Activated T-helper 1 cell treated with anti-CD3 and anti-CD28 coated beads, Interleukin-12 subunit alpha, Interleukin-12 subunit beta, Interleukin-2, Interleukin-4 antibody, amounts not matched to agents 30 ng/mL and 10 ng/mL and 1 ng/mL, durations not matched to agents 14 hours and 24 hours and 36 hours (primary cell): ENCODE data around the gene SLC9A8. TPM values are rescaled to one million over a fixed set of nuclear protein-coding genes. Genes with fewer than 3 reads are reported as not detected.
"Not testable (repeated sequence)": the region's sequence is repeated elsewhere in the genome, so short reads cannot be mapped to it uniquely, and the experiment has no call there.

ENCODE experiments used
- DNase-seq: peaks from one replicate; pipeline ENCODE4 v3.0.0; 2021; ENCODE audit warnings: low spot score
- H3K27ac Mint-ChIP-seq: one replicate; pipeline ENCODE4 v1.8.0; 2021; ENCODE audit warnings: mild to moderate bottlenecking, mixed read lengths
- H3K27me3 Mint-ChIP-seq: one replicate; pipeline ENCODE4 v1.8.0; 2022; ENCODE audit warnings: mild to moderate bottlenecking, moderate library complexity, mixed read lengths; ENCODE audit not compliant: insufficient read depth
- H3K36me3 Mint-ChIP-seq: one replicate; pipeline ENCODE4 v1.8.0; 2021; ENCODE audit warnings: low read depth, mixed read lengths
- H3K4me1 Mint-ChIP-seq: one replicate; pipeline ENCODE4 v1.8.0; 2021; ENCODE audit warnings: low read depth, mixed read lengths
- H3K4me3 Mint-ChIP-seq: one replicate; pipeline ENCODE4 v1.8.0; 2021; ENCODE audit warnings: mild to moderate bottlenecking, moderate library complexity, mixed read lengths
- H3K9me3 Mint-ChIP-seq: one replicate; pipeline ENCODE4 v1.8.0; 2021; ENCODE audit warnings: mixed read lengths
- intact Hi-C: fragments of 100-400 bp; cut with micrococcal nuclease; formaldehyde crosslinking; loops from one replicate; pipeline ENCODE4 v1.15.1; 2024
- total RNA-seq: library from RNA; stranded (reverse); gene quantifications from 2 replicates; pipeline ENCODE4 v1.2.3, GENCODE V29; 2022

Gene SLC9A8
- total RNA-seq, 1 donor from 2014 or later = 20.8 TPM

DNA sequence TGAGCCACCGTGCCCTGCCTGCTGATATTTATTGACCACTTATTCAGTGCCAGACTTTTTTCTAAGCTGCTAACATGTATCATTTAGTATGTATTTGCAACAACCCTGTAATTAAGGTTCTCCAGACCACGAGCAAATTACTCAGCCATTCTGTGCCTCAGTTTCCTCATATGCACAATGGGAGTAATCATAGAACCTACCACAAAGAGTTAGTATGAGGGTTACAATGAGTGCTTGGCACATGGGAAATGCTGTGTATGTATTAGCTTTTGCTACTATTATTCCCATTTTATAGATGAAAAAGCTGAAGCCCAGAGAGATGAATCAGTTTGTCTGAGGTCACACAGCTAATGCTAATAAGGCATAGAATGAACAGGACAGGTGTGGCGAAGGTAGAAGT is 20.0 kb upstream of the SLC9A8 start:
- H3K27ac Mint-ChIP-seq = no peak overlapping the region

DNA sequence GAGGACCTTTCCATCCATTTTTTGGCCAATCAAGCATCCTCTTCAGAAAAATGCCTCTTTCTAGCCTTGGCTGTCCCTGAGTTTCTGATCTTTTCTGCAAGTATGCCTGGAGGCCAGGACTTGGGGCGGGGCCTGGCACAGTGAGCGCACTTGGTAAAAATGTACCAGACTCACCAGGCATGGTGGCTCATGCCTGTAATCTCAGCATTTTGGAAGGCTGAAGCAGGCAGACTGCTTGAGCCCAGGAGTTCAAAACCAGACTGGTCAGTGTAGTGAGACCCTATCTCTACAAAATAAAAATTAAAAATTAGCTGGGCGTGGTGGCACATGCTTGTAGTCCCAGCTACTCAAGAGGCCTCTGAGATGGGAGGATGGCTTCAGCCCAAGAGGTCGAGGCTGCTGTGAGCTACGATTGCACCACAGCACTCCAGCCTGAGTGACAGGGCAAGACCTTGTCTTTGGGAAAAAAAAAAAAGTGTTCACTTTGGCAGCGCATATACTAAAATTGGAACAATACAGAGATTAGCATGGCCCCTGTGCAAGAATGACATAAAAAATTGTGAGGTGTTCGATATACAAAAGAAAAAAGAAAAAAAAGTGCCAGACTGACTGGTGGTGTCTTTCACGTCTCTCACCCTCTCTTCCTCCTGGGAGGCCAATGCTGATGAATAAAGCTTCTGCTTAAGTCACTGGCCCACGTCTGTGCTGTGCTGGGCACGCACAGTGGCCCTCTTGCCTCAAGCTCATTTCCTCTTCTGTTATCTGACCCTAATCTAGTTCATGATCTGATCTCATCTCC is 18.1 kb upstream of the SLC9A8 start:
- peaks cover 22% of the 10 kb centered on the region for H3K4me1 Mint-ChIP-seq
- peaks cover 25% of the 10 kb centered on the region for H3K27me3 Mint-ChIP-seq
- intact Hi-C loops = no loop called here
- no peak overlapping the region for H3K4me3 Mint-ChIP-seq
- peaks cover 2% of the 10 kb centered on the region for H3K36me3 Mint-ChIP-seq
- no peak for DNase-seq
- H3K9me3 Mint-ChIP-seq = no peaks in the 10 kb centered on the region
- H3K27ac Mint-ChIP-seq = no peak overlapping the region

More for the DNA sequence above, 20.0 kb upstream of the SLC9A8 start:
- no peaks in the 10 kb centered on the region for H3K9me3 Mint-ChIP-seq
- peaks cover 21% of the 10 kb centered on the region for H3K27me3 Mint-ChIP-seq
- no peak for DNase-seq
- intact Hi-C loops = no loop called here
- peaks cover 2% of the 10 kb centered on the region for H3K36me3 Mint-ChIP-seq
- peaks cover 20% of the 10 kb centered on the region for H3K4me1 Mint-ChIP-seq
- no peak overlapping the region for H3K4me3 Mint-ChIP-seq

DNA sequence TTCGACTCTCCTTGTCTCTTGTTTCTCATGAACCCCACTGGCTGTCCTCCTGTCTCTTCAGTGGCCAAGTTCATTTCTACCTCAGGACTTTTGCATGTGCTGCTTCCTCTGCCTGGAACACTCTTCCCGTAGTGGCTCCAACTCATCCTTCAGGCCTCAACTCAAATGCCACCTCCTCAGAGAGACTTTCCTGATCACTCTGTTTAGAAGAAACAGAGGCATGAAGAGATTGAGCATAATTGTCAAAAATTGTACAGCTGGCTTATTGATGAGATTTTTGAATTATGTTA is 17.5 kb upstream of the SLC9A8 start:
- DNase-seq = no peak
- no peak overlapping the region for H3K4me3 Mint-ChIP-seq
- no peaks in the 10 kb centered on the region for H3K9me3 Mint-ChIP-seq
- H3K36me3 Mint-ChIP-seq = peaks cover 2% of the 10 kb centered on the region
- H3K27ac Mint-ChIP-seq = no peak overlapping the region
- peaks cover 27% of the 10 kb centered on the region for H3K4me1 Mint-ChIP-seq
- H3K27me3 Mint-ChIP-seq = peaks cover 22% of the 10 kb centered on the region
- intact Hi-C loops = no loop called here

DNA sequence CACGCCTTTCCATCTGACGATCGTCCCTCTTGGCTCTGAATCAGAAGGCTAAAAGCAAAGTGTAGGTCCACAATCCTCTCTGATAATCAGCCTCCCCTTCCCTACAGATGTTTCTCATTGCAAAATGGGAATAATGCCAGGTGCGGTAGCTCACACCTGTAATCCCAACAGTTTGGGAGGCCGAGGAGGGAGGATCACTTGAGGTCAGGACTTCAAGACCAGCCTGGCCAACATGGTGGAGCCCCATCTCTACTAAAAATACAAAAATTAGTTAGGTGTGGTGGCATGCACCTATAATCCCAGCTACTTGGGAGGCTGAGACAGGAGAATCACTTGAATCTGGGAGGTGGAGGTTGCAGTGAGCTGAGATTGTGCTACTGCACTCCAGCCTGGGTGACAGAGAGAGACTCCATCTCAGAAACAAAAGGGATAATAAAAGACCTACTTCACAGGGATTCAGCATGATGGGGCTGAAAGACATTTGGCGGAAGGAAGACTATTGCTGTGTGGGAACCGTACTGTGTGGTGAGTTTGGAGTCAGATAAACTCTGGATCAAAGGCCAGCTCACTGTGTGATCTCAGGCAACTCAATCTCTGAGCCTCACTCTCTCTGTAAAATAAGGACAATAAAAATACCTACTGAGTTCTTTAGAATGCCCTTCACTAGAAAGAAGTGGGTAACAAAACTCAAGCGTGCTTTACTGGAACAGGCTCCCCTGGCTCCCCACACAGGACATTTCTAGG is 15.9 kb upstream of the SLC9A8 start:
- H3K9me3 Mint-ChIP-seq = no peaks in the 10 kb centered on the region
- DNase-seq = no peak
- peaks cover 2% of the 10 kb centered on the region for H3K36me3 Mint-ChIP-seq
- H3K4me1 Mint-ChIP-seq = peaks cover 42% of the 10 kb centered on the region
- H3K27me3 Mint-ChIP-seq = peaks cover 18% of the 10 kb centered on the region
- H3K27ac Mint-ChIP-seq = no peak overlapping the region
- no peak overlapping the region for H3K4me3 Mint-ChIP-seq
- intact Hi-C loops = no loop called here

DNA sequence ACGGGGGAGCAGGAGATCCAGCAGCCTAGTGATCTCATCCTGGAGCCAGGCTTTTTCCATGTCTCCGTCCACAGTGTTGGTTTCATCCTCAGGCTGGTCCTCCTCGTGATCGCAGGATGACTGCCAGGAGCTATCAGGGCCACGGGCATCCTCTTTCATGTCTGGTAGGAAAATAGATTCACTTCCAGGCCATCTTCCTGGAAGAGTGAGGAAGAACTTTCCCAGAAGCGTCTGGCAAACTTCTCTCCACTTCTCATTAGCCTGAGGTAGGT is 15.3 kb upstream of the SLC9A8 start:
- Mint-ChIP-seq H3K36me3 (peaks cover 2% of the 10 kb centered on the region), H3K4me1 (peaks cover 47% of the 10 kb centered on the region), H3K27ac (no peak overlapping the region), H3K27me3 (peaks cover 17% of the 10 kb centered on the region), H3K4me3 (no peak overlapping the region), H3K9me3 (no peaks in the 10 kb centered on the region)
- intact Hi-C loops = no loop called here
- no peak for DNase-seq

DNA sequence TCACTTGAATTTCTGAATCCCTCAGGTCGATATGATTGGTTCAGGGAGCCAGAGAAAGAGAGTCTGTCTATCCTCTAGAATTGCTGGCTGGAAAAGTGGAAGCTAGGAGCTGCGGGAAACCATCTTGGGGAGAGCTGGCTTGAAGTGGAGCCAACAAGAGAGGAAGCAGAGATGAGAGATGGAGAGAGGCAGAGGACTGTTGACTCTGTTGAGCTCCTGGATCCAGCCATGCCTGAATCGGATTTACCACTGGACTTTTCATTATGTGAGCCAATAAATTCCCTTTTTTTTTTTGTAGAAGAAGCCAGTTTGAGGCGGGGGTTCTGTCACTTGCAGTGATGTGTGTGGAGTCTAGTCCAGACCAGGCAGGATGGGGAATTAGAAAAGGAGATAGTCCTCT is 13.9 kb upstream of the SLC9A8 start:
- intact Hi-C loops = no loop called here
- no peak overlapping the region for H3K27ac Mint-ChIP-seq
- peaks cover 55% of the 10 kb centered on the region for H3K4me1 Mint-ChIP-seq

DNA sequence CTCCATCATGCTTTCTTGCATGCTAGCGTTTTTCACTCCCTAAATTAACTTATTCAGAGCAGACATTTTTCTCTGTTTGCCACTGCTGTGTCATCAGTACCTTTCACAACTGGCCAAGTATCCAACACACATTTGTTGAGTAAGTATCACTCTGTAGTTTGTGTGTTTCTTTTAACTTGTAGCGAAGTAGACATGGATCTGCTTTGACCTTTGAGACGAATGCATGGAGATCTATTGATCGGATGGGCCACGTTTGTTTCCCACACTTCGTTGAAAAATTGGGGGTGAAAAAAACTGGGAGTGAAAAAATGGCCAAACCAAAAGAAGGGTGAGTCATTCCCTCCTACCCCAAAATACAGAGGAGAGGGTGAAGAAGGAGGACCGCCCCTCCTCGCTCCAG is 12.9 kb upstream of the SLC9A8 start:
- H3K4me1 Mint-ChIP-seq = peaks cover 53% of the 10 kb centered on the region
- no peak overlapping the region for H3K27ac Mint-ChIP-seq
- DNase-seq = no peak
- H3K27me3 Mint-ChIP-seq = peaks cover 17% of the 10 kb centered on the region
- H3K9me3 Mint-ChIP-seq = no peaks in the 10 kb centered on the region
- H3K36me3 Mint-ChIP-seq = peaks cover 3% of the 10 kb centered on the region
- H3K4me3 Mint-ChIP-seq = no peak overlapping the region
- intact Hi-C loops = loop anchor here (5.0 kb wide), 2 partner anchors 32 to 187 kb away; no protein-coding TSS in a partner anchor

More for the DNA sequence above, 13.9 kb upstream of the SLC9A8 start:
- peaks cover 17% of the 10 kb centered on the region for H3K27me3 Mint-ChIP-seq
- no peak for DNase-seq
- H3K9me3 Mint-ChIP-seq = no peaks in the 10 kb centered on the region
- H3K4me3 Mint-ChIP-seq = no peak overlapping the region
- H3K36me3 Mint-ChIP-seq = peaks cover 3% of the 10 kb centered on the region

DNA sequence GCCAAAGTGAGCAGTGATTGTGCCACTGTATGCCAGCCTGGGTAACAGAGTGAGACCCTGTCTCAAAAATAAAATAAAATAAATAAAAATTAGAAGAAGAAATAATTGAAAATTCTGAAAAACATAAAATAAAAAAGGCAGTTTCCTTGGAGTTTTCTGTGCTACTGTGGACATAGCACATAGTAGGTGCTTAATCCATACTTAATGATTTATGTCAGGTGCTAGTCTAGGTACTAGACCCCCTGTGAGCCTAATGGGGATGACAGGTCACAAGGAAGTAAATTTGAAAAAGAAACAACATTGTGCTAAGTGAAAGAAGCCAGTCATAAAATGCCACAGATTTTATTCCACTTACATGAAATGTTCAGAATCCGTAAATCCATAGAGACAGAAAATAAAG is 9.2 kb upstream of the SLC9A8 start:
- Mint-ChIP-seq H3K4me1 (peaks cover 67% of the 10 kb centered on the region), H3K36me3 (peaks cover 1% of the 10 kb centered on the region), H3K27me3 (peaks cover 3% of the 10 kb centered on the region), H3K4me3 (no peak overlapping the region), H3K27ac (peak overlapping the region; percentile 52), H3K9me3 (no peaks in the 10 kb centered on the region)
- DNase-seq = no peak
- intact Hi-C loops = loop anchor here (2.0 to 5.0 kb wide), 3 partner anchors 36 to 191 kb away; no protein-coding TSS in a partner anchor

DNA sequence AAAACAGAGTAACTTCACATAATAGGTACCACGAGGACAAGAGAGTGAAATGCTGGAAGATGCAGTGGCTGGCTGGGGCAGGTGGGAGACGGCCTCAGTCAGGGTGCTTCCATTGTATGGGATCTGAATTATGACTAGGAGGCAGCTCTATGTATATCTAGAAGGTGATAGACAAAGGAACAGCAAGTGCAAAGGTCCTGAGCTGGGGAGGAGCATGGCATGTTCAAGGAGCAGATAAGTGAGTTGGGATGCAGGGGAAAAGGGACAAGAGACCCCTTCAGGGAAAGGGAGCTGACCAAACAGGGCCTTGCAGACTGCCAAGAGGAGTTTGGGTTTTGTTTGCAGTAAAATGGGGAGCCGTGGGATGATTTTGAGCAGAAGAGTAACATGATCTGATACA is 8.3 kb upstream of the SLC9A8 start:
- peaks cover 1% of the 10 kb centered on the region for H3K36me3 Mint-ChIP-seq
- H3K27me3 Mint-ChIP-seq = no peaks in the 10 kb centered on the region
- peak overlapping the region; percentile 5 for H3K4me3 Mint-ChIP-seq
- DNase-seq = no peak
- no peaks in the 10 kb centered on the region for H3K9me3 Mint-ChIP-seq
- peaks cover 67% of the 10 kb centered on the region for H3K4me1 Mint-ChIP-seq
- intact Hi-C loops = loop anchor here (5.0 kb wide), 2 partner anchors 37 to 192 kb away; no protein-coding TSS in a partner anchor
- H3K27ac Mint-ChIP-seq = peak overlapping the region; percentile 79

DNA sequence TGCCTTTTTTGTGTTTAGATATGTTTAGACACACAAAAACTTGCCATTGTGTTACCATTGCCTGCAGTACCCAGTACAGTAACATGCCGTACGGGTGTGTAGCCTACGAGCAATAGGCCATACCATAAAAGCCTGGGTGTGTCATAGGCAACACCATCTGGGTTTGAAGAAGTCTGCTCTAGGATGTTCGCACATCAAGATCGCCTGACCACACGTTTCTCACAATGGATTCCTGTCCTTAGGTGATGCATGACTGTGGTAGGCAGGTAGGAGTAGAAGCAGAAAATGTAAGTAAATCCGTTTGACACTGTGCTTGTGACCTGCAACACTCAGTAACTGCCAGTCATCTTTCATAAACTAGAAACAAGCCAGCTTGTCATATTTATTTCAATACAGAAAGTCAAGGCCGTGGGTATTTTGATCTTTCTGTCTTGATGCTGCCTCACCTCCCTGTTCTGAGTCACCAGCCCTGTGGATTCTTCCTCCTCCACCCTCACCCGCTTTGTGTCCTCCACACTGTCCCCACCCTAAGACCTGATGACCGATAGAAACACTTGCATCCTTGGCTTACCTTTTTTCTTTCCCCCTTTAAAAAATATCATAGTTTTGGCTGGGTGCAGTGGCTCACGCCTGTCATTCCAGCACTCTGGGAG is 7.3 kb upstream of the SLC9A8 start:
- intact Hi-C loops = loop anchor here (1.0 to 5.0 kb wide), 7 partner anchors 18 to 983 kb away; no protein-coding TSS in a partner anchor
- Mint-ChIP-seq H3K4me1 (peaks cover 64% of the 10 kb centered on the region), H3K4me3 (peak overlapping the region; percentile 23), H3K27ac (peak overlapping the region; percentile 88)
- peak; percentile 58 for DNase-seq
- H3K36me3 Mint-ChIP-seq, H3K9me3 Mint-ChIP-seq, H3K27me3 Mint-ChIP-seq: not testable (repeated sequence)

DNA sequence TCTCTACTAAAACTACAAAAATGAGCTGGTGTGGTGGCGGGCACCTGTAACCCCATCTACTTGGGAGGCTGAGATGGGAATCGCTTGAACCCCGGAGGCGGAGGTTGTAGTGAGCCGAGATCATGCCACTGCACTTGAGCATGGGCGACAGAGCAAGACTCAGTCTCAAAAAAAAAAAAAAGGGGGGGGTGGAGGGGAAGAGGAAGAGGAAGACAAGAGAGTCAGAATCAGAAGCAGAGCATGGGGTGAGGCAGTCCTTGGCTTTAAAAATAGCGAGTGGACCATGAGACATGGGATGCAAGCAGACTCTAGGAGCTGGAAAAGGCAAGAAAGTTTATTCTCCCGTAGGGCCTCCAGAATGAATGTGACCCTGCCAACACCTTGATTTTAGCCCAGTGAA is 3.9 kb upstream of the SLC9A8 start:
- H3K27me3 Mint-ChIP-seq = no peaks in the 10 kb centered on the region
- H3K9me3 Mint-ChIP-seq = peaks cover 4% of the 10 kb centered on the region
- intact Hi-C loops = loop anchor here (5.0 kb wide), 1 partner anchor 986 kb away; no protein-coding TSS in a partner anchor
- no peak overlapping the region for H3K27ac Mint-ChIP-seq
- H3K4me1 Mint-ChIP-seq = peaks cover 60% of the 10 kb centered on the region
- H3K4me3 Mint-ChIP-seq = no peak overlapping the region
- H3K36me3 Mint-ChIP-seq = peaks cover 5% of the 10 kb centered on the region
- DNase-seq = no peak

DNA sequence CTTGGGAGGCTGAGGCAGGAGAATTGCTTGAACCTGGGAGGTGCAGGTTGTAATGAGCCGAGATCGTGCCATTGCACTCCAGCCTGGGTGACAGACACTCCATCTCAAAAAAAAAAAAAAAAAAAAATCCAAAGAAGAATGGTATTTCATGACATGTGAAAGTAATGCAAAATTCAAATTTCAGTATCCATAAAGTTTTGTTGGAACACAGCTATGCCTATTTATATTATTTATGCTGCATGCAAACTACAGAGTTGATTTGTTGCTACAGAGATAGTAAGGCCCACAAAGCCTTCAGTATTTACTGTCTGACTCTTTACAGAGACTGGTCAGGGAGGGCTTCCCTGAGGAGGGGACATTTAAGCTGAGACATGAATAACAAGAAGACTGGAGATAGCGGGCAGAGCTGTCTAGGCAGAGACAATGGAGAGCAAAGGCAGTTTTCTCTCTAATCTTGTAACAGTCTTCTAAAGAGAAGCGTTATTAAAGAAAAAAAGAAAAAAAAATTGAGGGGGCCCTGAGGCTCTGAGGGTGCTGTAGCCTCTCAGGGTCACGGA is 2.7 kb upstream of the SLC9A8 start:
- peaks cover 64% of the 10 kb centered on the region for H3K4me1 Mint-ChIP-seq
- no peak for DNase-seq
- intact Hi-C loops = loop anchor here (5.0 kb wide), 3 partner anchors 302 to 988 kb away; partner anchors contain the start of genes STAU1 and UBE2V1
- H3K27me3 Mint-ChIP-seq = no peaks in the 10 kb centered on the region
- peaks cover 9% of the 10 kb centered on the region for H3K36me3 Mint-ChIP-seq
- no peak overlapping the region for H3K27ac Mint-ChIP-seq
- peaks cover 4% of the 10 kb centered on the region for H3K9me3 Mint-ChIP-seq
- H3K4me3 Mint-ChIP-seq = no peak overlapping the region
